A549 (cell line): ENCODE measurements around the gene DNAH7. TPM values are rescaled to one million over a fixed set of nuclear protein-coding genes. Genes with fewer than 3 reads are reported as not detected.

Source experiments
- ATAC-seq, 2 experiments: fragments of 200-7000 bp in 1 of 2; fragments of >200 bp in 1 of 2; cut with Nextera tagmentation in 1 of 2; cut with Tn5 transposase in 1 of 2; 3 replicates each; pipeline versions ENCODE4 v1.8.0 to v1.9.1; 2018 to 2020; ENCODE audit warnings: mild to moderate bottlenecking in 1 of 2, moderate library complexity in 1 of 2
- CTCF ChIA-PET: fragments of 300-600 bp; sonication (Branson Sonifier 250); formaldehyde crosslinking; extraction: SDS; loops from one replicate; lab custom pipeline; 2021; ENCODE audit warnings: antibody characterized with exemption, inconsistent platforms; lab: Yijun Ruan, JAX
- POLR2A ChIA-PET: fragments of 350-600 bp; formaldehyde crosslinking; extraction: SDS; loops from one replicate; lab custom pipeline; 2021; ENCODE audit warnings: antibody characterized with exemption, inconsistent platforms; lab: Yijun Ruan, JAX
- DNase-seq, 2 experiments: peaks; one replicate each; pipeline versions ENCODE4 v3.0.0 to v3.0.0-alpha.2; 2011 to 2016; ENCODE audit warnings: low read depth in 1 of 2, low spot score in 1 of 2
- FAIRE-seq: peaks from 2 replicates; lab custom pipeline; 2011; peaks lifted over from hg19 to GRCh38; lab: Jason Lieb, UNC
- H3K27ac ChIP-seq, 2 experiments: fragments of >200 bp; sonication (Bioruptor Twin); formaldehyde crosslinking; 3 replicates each; pipeline ENCODE4 v1.5.1; 2016 to 2017
- H3K4me1 ChIP-seq: fragments of >200 bp; sonication (Bioruptor Twin); formaldehyde crosslinking; 3 replicates; pipeline ENCODE4 v1.6.1; 2016
- H3K4me2 ChIP-seq: fragments of >200 bp; sonication (Bioruptor Twin); formaldehyde crosslinking; 3 replicates; pipeline ENCODE4 v1.6.1; 2016
- H3K4me3 ChIP-seq: fragments of >200 bp; sonication (Bioruptor Twin); formaldehyde crosslinking; 3 replicates; pipeline ENCODE4 v1.5.1; 2016
- H3K9me3 ChIP-seq: fragments of >200 bp; sonication (Bioruptor Twin); formaldehyde crosslinking; 3 replicates; pipeline ENCODE4 v1.6.1; 2016
- CBX2 ChIP-seq: fragments of 200-600 bp; sonication (generic); IDR thresholded peaks from 2 replicates; pipeline ENCODE4 v1.6.1; 2016; ENCODE audit warnings: low read depth, mild to moderate bottlenecking, borderline replicate concordance
- CHD2 ChIP-seq: fragments of 150-350 bp; IDR thresholded peaks from 2 replicates; pipeline ENCODE4 v1.6.1; 2014; ENCODE audit warnings: low read length; ENCODE audit not compliant: partially characterized antibody
- EHF ChIP-seq: fragments of 250-450 bp; sonication (Bioruptor Pico); IDR thresholded peaks from 2 replicates; pipeline ENCODE4 v1.5.0; 2020; ENCODE audit warnings: mild to moderate bottlenecking
- EHMT2 ChIP-seq: fragments of 200-600 bp; sonication (generic); IDR thresholded peaks from 2 replicates; pipeline ENCODE4 v1.6.1; 2016; ENCODE audit warnings: antibody characterized with exemption, low read depth, mild to moderate bottlenecking, moderate library complexity
- ELK1 ChIP-seq: fragments of 150-350 bp; IDR thresholded peaks from 2 replicates; pipeline ENCODE4 v1.6.1; 2014; ENCODE audit warnings: low read depth, mild to moderate bottlenecking, low read length
- FOXS1 ChIP-seq: fragments of 250-450 bp; sonication (Bioruptor Pico); IDR thresholded peaks from 2 replicates; pipeline ENCODE4 v1.5.0; 2020; ENCODE audit warnings: mild to moderate bottlenecking, moderate library complexity
- JUNB ChIP-seq: fragments of >200 bp; sonication (Bioruptor Twin); formaldehyde crosslinking; IDR thresholded peaks from 2 replicates; pipeline ENCODE4 v1.6.1; 2016
- KDM1A ChIP-seq: fragments of 200-600 bp; sonication (generic); IDR thresholded peaks from 2 replicates; pipeline ENCODE4 v1.6.1; 2016; ENCODE audit warnings: low read depth, mild to moderate bottlenecking
- KDM5A ChIP-seq: fragments of 200-600 bp; sonication (generic); IDR thresholded peaks from 2 replicates; pipeline ENCODE4 v1.6.1; 2016; ENCODE audit warnings: antibody characterized with exemption, mild to moderate bottlenecking
- MAX ChIP-seq: IDR thresholded peaks from 2 replicates; pipeline ENCODE4 v1.6.1; 2012
- MAZ ChIP-seq: fragments of 150-350 bp; IDR thresholded peaks from 2 replicates; pipeline ENCODE4 v1.6.1; 2014; ENCODE audit warnings: antibody characterized with exemption, low read depth, low read length, borderline replicate concordance
- MYC ChIP-seq: IDR thresholded peaks from 2 replicates; pipeline ENCODE4 v1.6.1; 2012; ENCODE audit warnings: mild to moderate bottlenecking, inconsistent platforms, low read length, improper control_type of control experiment, borderline replicate concordance
- PBX3 ChIP-seq: IDR thresholded peaks from 2 replicates; pipeline ENCODE4 v1.6.1; 2012
- POLR2AphosphoS2 ChIP-seq: conservative IDR thresholded peaks from 2 replicates; pipeline ENCODE4 v1.6.1; 2012; ENCODE audit warnings: low read length, improper control_type of control experiment, inconsistent platforms
- RAD21 ChIP-seq, 2 experiments: fragments of >200 bp in 1 of 2; sonication (Bioruptor Twin) in 1 of 2; formaldehyde crosslinking in 1 of 2; IDR thresholded peaks in 1 of 2; conservative IDR thresholded peaks in 1 of 2; 2 replicates in 1 of 2; 3 replicates in 1 of 2; pipeline ENCODE4 v1.6.1; 2012 to 2018; ENCODE audit warnings: inconsistent platforms in 1 of 2
- RCOR1 ChIP-seq: fragments of 150-350 bp; IDR thresholded peaks from 2 replicates; pipeline ENCODE4 v1.6.1; 2014; ENCODE audit warnings: antibody characterized with exemption, low read length, low read depth
- RNF2 ChIP-seq: fragments of 200-600 bp; sonication (generic); IDR thresholded peaks from 2 replicates; pipeline ENCODE4 v1.6.1; 2016; ENCODE audit warnings: low read depth, mild to moderate bottlenecking, antibody characterized with exemption, moderate library complexity, borderline replicate concordance
- SREBF2 ChIP-seq: fragments of 450-650 bp; IDR thresholded peaks from 2 replicates; pipeline ENCODE4 v1.6.1; 2014; ENCODE audit warnings: mild to moderate bottlenecking, moderate library complexity
- ZFP36 ChIP-seq: fragments of 450-650 bp; IDR thresholded peaks from 2 replicates; pipeline ENCODE4 v1.6.1; 2014; ENCODE audit warnings: borderline replicate concordance; ENCODE audit not compliant: partially characterized antibody
- ZNF302 ChIP-seq: fragments of 250-450 bp; sonication (Bioruptor Pico); IDR thresholded peaks from 2 replicates; pipeline ENCODE4 v1.9.0; 2021; ENCODE audit warnings: inconsistent platforms, mild to moderate bottlenecking, moderate library complexity
- ZSCAN20 ChIP-seq: fragments of 250-450 bp; sonication (Bioruptor Pico); IDR thresholded peaks from 2 replicates; pipeline ENCODE4 v1.8.0; 2022; ENCODE audit warnings: mild to moderate bottlenecking, moderate library complexity
- WGBS: methylation state at CpG from one replicate; pipeline ENCODE4 v1.1.6; 2017; ENCODE audit errors: missing lambda C conversion rate; 5-methylcytosine and 5-hydroxymethylcytosine counted together
- polyA plus RNA-seq, 4 experiments: library from polyadenylated mRNA; depleted of rRNA in 3 of 4; stranded (reverse); fragments of >200 nt; fragmentation: RNase III in 1 of 4; extraction: RNeasy Plus Mini Kit Qiagen cat#74134 plus additional on column Dnase treatment in 1 of 4; gene quantifications; 2 replicates in 3 of 4; 3 replicates in 1 of 4; pipeline ENCODE4 v1.2.3, GENCODE V29; 2011 to 2017

DNAH7 gene
- polyA plus RNA-seq, 2 of the 4 experiments (the other 2 are of a cell fraction), result 0.43 to 1.5 TPM

- 100% methylated on average over 1 of the region's 1 CpG for WGBS
- no peak overlapping the region for H3K4me3 ChIP-seq
- TF ChIP-seq RAD21 (conservative IDR thresholded peaks at IDR 0.05 in 1 of 2, IDR thresholded peaks at IDR 0.05 in 1 of 2) (no peak), ZSCAN20 (CRISPR knock-in tag) (no peak), MYC (no peak), PBX3 (no peak), FOXS1 (CRISPR knock-in tag) (no peak)
- peaks cover 19% of the 10 kb centered on the region for H3K4me1 ChIP-seq
- no peak overlapping the region for H3K27ac ChIP-seq
- no peaks in the 10 kb centered on the region for H3K9me3 ChIP-seq
- POLR2A ChIA-PET, result no interaction called here
- FAIRE-seq (no peak), ATAC-seq (no peak), DNase-seq (no peak)
- H3K4me2 ChIP-seq, result no peak overlapping the region
- CTCF ChIA-PET, result no interaction called here
These were observed 333.3 kb downstream of the DNAH7 start for GRCh38 chr2:195735347-195735746.

- no peak overlapping the region for H3K4me3 ChIP-seq
- no peak for TF ChIP-seq KDM1A
- no peak for TF ChIP-seq ZNF302
- TF ChIP-seq, all 56 proteins: peak for 0
- Histone ChIP-seq H3K9me3 (no peaks in the 10 kb centered on the region), H3K4me2 (no peak overlapping the region), H3K27ac (no peak overlapping the region), H3K4me1 (peaks cover 19% of the 10 kb centered on the region)
- WGBS, result 83% methylated on average over 2 of the region's 2 CpGs
- ChIA-PET CTCF (no interaction called here), POLR2A (no interaction called here)
- ATAC-seq, result no peak
- no peak for DNase-seq
- FAIRE-seq, result no peak
These were observed 333.7 kb downstream of the DNAH7 start for GRCh38 chr2:195734931-195735330.

GRCh38 chr2:195734395-195734794 is 334.2 kb downstream of the DNAH7 start:
- DNase-seq (no peak), ATAC-seq (no peak), FAIRE-seq (no peak)
- Histone ChIP-seq H3K4me3 (no peak overlapping the region), H3K4me2 (peak overlapping the region; percentile 22; the same call in 2 of the 3 replicates), H3K4me1 (peaks cover 19% of the 10 kb centered on the region), H3K9me3 (no peaks in the 10 kb centered on the region), H3K27ac (no peak overlapping the region)
- ChIA-PET CTCF (no interaction called here), POLR2A (no interaction called here)
- 78% methylated on average over 6 of the region's 6 CpGs for WGBS
- TF ChIP-seq RNF2, result no peak
- no peak for TF ChIP-seq MAZ

GRCh38 chr2:195733831-195734230 is 334.8 kb downstream of the DNAH7 start:
- ChIA-PET CTCF (no interaction called here), POLR2A (no interaction called here)
- Histone ChIP-seq H3K4me3 (no peak overlapping the region), H3K27ac (no peak overlapping the region), H3K9me3 (no peaks in the 10 kb centered on the region), H3K4me2 (no peak overlapping the region; the same call in 2 of the 3 replicates), H3K4me1 (peaks cover 19% of the 10 kb centered on the region)
- TF ChIP-seq RCOR1, result no peak
- no peak for TF ChIP-seq CHD2
- no peak for TF ChIP-seq MAX
- no peak for TF ChIP-seq EHMT2
- no peak for TF ChIP-seq SREBF2
- TF ChIP-seq KDM5A, result no peak
- TF ChIP-seq ZNF302, result no peak
- TF ChIP-seq ZFP36, result no peak
- no peak for TF ChIP-seq JUNB
- no peak for TF ChIP-seq POLR2AphosphoS2
- no peak for DNase-seq
- no peak for ATAC-seq
- FAIRE-seq, result no peak

- Histone ChIP-seq H3K4me3 (no peak overlapping the region), H3K4me2 (no peak overlapping the region), H3K9me3 (no peaks in the 10 kb centered on the region), H3K27ac (no peak overlapping the region), H3K4me1 (peaks cover 16% of the 10 kb centered on the region)
- no peak for DNase-seq
- no peak for ATAC-seq
- no peak for FAIRE-seq
- ChIA-PET POLR2A (no interaction called here), CTCF (no interaction called here)
- 100% methylated on average over 1 of the region's 1 CpG for WGBS
- TF ChIP-seq EHF (CRISPR knock-in tag) (no peak), PBX3 (no peak), CBX2 (no peak), ELK1 (no peak)
These were observed 336.1 kb downstream of the DNAH7 start for GRCh38 chr2:195732574-195732973.
